ENCODE measurements around the gene GJD2.

- TF ChIP-seq GATA3 (IDR thresholded peaks at IDR 0.05; ENCODE audit: low read depth, low read length) (no peak), GATA2 (IDR thresholded peaks at IDR 0.05; ENCODE audit: low read depth, low read length) (no peak)
Measured at GRCh38 chr15:34759992-34760391, 5.2 kb upstream of the GJD2 start.

All from SH-SY5Y (cell line).